Bone marrow (tissue), 2 donors: ENCODE measurements around the gene IDH2.
"Not testable (repeated sequence)": the region's sequence is repeated elsewhere in the genome, so short reads cannot be mapped to it uniquely, and the experiment has no call there.

ENCODE experiments used
- DNase-seq, 2 donors: peaks; one replicate each; lab custom pipeline; 2025; lab: John Stamatoyannopoulos, UW

Gene IDH2

GRCh38 chr15:90084876-90085423 is 17.3 kb downstream of the IDH2 start:
- no peak for DNase-seq

DNA sequence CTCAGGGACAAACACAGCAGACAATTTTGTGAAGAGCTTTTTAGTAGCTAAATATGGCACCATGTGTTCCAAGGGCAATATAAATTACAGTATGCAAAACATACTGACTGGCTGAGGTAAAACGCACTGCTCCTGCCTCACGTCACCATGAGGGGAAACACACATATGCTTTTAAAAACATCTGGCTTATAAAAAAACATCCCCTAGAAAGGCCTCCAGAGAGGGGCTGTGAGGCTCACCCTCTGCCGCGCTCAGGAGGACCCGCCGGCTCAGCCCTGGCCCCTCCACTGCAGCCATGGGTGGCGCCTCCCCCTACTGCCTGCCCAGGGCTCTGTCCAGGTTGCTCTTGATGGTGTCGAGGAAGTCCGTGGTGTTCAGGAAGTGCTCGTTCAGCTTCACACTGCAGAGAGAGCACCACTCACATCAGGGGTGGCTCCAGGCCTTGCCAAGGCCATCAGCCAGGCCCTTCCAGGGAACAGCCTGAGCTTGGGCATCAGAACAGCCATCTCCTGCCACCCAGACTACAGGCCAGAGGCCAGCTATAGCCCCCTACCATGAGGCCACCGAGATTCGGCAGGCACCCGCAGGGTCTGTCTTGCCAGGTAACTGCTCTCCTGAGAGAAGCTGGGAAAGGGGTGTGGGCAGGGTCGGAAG is 18.2 kb downstream of the IDH2 start:
- DNase-seq, result no peak

DNA sequence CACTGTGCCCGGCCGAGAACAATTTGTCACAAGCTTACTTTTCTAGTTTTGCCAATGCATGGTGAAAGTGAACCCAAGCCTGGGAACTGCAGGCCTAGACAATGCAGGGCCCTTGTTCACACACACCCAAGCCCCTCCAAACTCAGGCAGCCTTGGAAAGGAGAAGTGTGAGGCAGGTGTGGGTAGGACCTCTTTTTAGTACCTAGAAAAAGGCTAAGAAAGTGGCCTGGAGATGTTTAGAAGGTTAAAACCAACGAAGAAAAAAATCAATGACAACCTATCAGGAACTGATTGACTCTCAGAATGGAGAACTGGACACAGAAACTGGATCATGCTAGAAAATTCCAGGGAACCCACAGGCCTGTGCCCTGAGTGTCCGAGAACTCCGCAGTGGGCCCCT is 18.8 kb downstream of the IDH2 start:
- no peak for DNase-seq

DNA sequence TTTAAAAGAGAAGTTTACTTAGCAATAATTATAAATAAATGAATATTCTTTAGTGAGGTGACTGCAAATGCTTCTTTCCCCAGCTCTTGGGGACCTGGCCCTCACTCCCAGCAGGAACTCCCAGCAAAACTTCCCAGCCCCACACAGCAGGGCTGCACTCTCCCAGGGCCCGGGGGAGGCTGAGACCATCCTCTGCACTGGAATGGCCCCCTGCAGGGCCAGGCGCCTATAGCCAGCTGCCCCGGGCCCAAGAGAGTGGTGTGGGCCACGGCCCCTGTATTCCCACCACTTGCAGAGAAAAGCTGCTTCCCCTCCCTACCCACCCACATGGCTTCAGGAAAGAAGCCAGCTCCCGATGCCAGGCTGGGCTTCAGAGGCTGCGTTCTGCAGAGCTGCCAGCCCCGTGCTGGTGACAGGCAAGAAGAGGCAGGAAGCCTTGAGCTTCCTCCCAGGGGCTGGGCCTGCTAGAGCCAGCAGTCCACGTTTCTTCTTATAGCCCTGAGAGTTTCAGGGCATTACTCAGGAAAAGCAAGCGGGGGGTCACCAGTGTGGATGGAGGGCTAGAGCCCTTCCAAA is 20.0 kb downstream of the IDH2 start:
- DNase-seq, result peak in 1 of 2 donors; percentile 34

- no peak for DNase-seq
These were observed 21.4 kb downstream of the IDH2 start for GRCh38 chr15:90080818-90081393.

GRCh38 chr15:90080458-90080755 is 21.9 kb downstream of the IDH2 start:
- no peak for DNase-seq

DNA sequence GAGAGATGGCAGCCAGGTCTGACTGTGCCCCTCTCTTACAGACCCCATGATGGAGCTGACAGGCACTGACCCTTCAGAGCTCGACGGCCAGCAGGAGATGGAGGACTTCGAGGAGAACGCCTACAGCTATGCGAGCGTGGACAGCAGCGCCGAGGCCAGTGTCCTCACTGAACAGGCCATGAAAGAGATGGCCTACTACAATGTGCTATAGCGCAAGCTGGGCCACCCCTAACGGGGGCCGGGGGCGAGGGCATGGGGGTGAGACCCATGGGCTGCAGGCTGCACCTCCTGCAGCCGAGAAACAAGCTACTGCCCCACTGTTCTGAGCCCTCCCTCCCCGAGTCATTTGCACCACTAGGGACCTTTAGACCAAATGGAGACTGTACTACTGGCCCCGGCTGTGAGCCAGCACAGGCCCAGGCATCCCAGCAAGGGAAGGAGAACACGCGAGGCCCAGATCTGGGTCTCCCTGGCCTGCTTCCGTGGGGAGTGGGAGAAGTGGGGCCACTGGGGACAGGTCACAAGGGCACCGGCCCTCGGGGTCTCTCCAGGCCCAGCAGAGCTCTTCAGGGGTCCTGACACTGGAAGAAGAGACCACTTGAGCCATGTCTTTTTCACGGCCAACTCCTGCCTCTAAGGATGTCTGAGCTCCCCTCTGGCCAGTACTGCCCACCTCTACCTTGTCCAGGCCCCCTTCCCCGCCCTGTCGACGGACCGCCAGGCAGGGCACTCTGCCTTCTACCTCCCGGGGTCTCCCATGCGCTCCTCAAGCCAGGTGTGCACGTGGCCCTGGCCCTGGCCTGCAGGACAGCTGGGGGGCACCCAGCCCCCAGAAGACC is 22.4 kb downstream of the IDH2 start:
- no peak for DNase-seq

DNA sequence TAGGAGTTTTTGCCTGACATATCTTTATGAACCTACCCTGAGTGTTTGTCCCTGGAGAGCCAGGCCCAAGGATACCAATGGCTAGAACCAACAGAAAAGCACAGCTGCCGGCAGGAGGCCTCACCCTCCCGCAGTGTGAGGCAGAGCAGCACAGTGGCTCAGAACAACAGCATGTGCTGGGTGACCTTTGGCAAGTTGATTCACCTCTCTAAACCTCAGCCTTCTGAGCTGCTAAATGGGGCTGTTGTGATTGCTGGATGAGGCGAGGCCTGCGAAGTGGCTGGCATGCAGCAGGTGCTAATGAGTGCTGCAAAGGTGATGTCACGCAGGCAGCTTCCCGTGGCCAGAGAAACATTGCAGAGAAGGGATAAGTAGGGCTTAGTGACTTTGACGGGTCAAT is 23.3 kb downstream of the IDH2 start:
- DNase-seq, result no peak

DNA sequence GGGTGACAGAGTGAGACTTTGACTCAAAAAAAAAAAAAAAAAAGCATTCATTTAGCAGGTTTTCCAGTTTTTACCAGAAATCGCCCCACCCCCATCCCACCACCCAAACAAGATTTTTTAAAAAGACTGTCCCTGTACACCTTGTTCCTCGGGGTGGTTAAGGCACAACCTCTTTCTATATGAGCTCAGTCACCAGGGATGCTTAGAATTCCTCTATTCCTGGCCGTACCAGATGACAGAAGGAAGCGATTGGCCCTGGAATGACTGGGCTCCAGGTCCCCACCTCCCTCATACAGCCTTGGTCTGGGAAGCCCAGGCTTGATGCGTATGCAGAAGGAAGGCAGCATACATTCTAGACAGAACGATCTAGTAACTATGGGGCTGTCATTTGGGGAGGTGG is 25.6 kb downstream of the IDH2 start:
- no peak for DNase-seq

DNA sequence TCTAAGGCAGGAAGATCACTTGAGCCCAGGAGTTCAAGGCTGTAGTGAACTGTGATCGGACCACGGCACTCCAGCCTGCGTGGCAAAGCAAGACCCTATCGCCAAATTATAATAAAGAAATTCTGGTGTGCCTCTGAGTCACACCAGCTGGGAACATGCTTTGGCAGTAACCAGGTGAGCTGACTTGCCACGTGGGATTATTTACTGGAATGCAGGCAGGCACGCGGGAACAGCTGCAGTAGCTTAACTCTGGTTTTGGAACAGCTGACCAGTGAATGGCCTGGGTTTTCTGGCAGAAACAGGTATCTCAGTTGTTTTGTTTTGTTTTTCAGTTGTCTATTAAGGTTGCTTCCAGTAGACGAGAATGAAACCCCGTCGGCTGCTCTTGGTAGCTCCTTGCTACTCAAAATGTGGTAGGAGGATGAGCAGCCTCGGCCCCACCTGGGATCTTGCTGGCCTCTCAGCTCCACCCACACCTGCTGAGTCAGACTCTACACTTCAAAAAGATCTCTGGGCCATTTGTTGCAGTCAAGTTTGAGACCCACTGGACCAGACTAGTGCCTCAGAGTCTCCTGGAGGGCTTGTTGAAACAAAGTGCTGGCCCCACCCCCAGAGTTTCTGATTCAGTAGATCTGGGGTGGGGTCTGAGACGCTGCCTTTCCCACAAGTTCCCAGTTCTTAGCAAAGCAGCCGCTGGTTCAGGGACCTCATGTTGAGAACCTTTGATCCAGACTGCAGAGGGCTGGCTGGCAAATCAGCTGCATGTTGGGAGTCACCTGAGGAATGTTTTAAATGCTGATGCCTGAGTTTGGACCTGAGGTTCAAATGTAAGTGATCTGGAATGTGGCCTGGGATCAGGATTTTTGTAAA is 26.6 kb downstream of the IDH2 start:
- DNase-seq, result no peak

DNA sequence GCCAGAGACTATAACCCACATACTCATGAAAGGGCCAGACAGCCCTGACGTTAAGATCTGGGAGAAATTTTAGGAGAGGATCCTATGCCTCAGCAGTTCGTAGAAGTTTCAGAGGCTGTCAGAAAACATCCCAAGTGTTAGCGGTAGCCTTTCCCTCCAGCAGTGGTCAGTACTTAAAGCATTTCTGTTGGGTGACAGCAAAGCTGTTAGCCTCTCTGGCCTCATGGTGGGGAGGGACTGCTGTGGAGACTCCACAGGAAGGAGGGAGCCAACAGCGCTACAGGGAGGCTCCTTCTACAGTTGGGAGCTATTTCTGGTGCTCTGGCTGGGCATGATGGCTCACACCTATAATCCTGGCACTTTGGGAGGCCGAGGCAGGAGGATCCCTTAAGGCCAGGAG is 27.4 kb downstream of the IDH2 start:
- DNase-seq, result no peak

DNA sequence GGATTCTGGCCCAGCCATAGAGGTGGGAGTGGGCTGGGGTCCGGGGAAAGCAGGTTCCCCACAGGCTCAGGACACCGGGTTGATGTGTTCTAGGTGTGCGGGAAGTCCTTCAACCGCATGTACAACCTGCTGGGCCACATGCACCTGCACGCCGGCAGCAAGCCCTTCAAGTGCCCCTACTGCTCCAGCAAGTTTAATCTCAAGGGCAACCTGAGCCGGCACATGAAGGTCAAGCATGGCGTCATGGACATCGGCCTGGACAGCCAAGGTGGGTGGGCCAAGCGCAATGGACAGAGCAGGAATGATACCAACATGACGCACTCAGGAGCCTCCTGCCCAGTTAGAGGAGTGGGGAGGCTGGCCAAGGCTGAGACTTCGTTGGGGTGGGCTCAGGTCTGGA is 28.2 kb downstream of the IDH2 start:
- DNase-seq, result no peak

GRCh38 chr15:90072978-90073640 is 29.2 kb downstream of the IDH2 start:
- DNase-seq, result no peak

DNA sequence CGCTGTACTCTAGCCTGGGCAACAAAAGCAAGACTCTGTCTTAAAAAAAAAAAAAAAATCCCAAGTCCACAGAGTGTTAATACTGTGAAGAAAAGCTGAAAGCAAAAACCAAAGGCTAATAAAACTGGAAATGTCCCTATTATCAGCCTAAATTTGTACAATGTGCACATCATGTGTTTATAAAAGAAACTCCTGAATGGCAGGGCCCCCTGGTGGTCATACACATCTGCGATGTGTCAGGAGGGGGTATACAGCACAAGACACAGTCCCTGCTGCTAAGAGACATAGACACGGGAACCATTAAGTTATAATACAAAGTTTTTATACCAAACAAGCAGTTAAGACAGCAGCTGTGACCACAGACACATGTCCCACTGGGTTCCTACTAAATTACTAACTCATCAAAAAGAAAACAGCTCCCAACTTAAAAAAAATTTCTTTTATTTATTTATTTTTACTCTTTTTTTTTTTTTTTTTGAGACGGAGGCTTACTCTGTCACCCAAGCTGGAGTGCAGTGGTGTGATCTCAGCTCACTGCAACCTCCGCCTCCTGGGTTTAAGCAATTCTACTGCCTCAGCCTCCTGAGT is 31.0 kb downstream of the IDH2 start:
- DNase-seq, result peak in 1 of 2 donors; percentile 72

DNA sequence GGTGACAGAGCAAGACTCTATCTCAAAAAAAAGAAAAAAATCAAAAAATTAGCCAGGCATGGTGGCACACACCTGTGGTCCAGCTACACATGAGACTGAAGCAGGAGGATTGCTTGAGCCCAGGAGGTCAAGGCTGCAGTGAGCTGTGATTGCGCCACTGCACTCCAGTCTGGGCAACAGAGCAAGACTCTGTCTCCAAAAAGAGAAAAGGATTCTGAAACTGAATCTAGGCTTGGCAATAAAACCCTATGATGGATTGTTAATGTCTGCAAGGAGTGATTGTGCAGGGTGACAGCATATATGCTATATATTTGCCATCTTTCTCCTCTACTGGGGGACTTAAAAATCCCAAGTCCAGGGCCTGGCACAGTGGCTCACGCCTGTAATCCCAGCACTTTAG is 31.6 kb downstream of the IDH2 start:
- not testable (repeated sequence) for DNase-seq

DNA sequence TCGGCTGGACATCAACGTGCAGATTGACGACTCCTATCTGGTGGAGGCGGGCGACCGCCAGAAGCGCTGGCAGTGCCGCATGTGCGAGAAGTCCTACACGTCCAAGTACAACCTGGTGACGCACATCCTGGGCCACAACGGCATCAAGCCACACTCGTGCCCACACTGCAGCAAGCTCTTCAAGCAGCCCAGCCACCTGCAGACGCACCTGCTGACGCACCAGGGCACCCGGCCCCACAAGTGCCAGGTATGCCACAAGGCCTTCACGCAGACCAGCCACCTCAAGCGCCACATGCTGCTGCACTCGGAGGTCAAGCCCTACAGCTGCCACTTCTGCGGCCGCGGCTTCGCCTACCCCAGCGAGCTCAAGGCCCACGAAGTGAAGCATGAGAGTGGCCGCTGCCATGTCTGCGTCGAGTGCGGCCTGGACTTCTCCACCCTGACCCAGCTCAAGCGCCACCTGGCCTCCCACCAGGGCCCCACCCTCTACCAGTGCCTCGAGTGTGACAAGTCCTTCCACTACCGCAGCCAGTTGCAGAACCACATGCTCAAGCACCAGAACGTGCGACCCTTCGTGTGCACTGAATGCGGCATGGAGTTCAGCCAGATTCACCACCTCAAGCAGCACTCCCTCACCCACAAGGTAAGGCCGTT is 34.2 kb downstream of the IDH2 start:
- DNase-seq, result no peak

DNA sequence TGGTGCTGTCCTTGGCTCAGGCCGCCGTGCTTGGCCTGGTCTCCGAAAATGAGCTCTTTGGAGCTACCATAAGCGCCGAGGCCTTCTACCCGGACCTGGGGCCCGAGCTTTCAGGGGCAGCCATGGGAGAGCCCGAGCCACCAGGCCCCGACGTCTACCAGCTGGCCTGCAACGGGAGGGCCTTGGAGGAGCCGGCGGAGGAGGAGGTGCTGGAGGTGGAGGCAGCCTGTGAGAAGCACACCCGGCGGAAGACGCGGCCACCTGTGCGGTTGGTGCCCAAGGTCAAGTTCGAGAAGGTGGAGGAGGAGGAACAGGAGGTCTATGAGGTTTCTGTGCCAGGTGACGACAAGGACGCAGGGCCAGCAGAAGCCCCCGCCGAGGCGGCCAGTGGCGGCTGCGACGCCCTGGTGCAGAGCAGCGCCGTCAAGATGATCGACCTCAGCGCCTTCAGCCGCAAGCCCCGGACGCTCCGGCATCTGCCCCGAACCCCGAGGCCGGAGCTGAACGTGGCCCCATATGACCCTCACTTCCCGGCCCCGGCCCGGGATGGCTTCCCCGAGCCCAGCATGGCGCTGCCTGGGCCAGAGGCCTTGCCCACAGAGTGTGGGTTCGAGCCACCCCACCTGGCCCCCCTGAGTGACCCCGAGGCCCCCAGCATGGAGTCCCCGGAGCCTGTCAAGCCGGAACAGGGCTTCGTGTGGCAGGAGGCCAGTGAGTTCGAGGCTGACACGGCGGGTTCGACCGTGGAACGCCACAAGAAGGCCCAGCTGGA is 34.9 kb downstream of the IDH2 start:
- DNase-seq, result no peak

GRCh38 chr15:90065682-90066049 is 36.6 kb downstream of the IDH2 start:
- DNase-seq, result no peak

DNA sequence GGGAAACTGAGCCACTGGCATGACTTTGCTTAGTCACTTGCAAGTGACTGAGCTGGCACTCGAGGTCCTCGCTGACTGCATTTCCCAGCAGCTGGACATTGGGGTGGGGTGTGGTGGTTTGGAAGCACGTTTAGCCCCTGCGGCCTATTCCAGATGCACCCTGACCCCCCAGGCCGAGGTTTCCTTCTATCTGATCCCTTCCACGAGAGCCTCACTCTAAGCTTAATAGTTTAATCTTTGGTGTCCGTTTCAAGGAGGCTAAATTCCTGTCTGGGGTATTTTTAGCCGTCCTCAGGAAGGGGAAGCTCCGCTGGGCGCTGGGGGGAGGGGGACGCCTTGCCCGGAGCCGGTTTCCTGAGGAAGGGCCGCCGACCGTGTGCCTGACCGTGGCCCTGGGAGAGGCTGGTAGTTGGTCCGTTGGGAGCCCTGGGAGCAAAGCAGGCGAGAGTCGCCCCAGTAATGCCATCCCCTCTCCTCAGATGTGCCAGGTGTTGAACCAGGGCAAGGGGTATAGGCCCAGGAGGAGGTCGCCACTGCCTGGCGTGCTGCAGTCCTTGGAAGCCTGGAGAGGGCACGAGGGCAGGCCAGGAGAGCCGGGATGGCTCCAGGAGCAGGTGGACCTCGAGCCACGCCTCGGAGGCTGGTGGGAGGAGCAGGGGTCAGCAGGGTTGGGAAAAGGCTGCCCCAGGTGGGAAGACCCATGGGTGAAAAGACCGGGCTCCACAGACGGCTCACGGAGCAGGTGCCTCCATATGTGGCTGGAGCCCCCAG is 37.2 kb downstream of the IDH2 start:
- peak in 1 of 2 donors; percentile 44 for DNase-seq
